NCI-H2107 treated with DMSO at 0.1 percent for 48 hours (cell line): ENCODE measurements around the gene PWWP2B.
A peak's percentile ranks its signal among the peaks of the same experiment; 100 is the strongest.

Experiments used
- DNase-seq: peaks from one replicate; lab custom pipeline; 2025; ENCODE audit not compliant: unreplicated experiment; lab: John Stamatoyannopoulos, UW

PWWP2B gene

GRCh38 chr10:132417957-132418441 is 21.0 kb downstream of the PWWP2B start:
- no peak for DNase-seq

GRCh38 chr10:132418527-132419416 is 21.8 kb downstream of the PWWP2B start:
- peak; percentile 57 for DNase-seq

- no peak for DNase-seq
Observed at GRCh38 chr10:132419538-132420468, 22.8 kb downstream of the PWWP2B start.

DNA sequence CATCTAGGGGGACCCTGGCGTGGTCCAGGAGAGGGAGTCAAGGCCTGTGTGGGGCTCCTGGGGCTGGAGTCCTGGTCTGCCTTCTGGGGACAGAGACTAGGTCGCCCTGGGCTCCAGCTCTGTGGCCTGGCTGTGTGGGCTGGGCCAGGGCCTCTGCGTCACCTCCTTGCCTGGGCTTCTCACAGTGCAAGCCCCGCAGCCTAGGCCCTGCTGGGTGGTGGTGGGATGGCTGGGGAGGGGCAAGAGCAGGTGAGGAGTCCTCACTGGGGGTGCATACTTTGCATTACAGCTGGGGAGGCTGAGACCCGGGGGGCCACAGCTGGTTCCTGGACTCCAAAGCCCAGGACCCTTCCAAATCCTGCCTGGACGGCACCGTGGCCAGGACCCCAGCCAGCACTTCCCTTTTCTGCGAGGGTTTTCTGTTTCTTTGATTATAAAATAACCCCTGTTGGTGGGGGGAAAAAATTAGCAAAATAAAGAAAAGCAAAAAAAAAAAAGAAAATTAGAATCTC is 23.5 kb downstream of the PWWP2B start:
- no peak for DNase-seq

DNA sequence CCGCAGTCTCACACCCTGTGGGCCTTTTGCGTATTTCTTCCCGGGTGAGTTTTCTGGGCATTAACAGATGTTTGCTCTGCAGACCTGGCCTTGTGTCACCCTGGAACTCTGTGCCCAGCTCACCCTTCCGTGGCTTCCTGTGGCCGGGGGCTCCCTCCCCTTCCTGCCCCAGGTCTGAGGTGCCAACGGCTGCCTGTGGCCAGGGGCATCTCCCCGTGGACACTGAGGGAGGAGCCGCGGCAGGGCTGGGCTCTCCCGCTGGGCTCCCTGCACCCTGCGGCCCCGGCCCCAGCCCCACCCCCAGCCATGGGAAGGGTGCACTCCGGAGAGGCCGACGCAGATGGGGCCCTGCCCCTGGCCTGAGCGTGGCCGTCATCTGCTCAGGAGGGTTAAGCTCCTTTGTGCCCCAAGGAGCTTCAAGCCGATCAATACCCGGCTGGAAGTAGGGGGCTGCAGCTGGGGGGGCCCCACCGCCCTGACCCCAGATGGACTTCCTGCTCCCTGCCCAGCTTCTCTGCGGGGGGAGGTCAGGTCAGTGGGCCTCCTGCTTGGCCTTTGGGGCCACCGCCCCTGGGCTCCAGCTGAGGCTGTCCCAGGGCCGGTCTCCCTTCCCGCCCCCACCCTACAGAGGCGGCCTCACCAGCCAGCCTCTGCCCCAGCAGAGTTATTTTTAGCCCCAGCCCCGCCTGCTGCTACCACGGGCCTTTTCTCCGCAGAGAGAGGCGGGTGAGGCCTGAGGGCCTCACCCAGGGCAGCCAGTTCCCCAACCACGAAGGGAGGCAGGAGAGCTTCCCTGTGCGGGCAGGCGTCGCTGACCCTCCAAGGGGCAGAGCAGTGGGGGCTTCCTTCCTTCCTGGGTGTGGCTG is 24.2 kb downstream of the PWWP2B start:
- DNase-seq = no peak

GRCh38 chr10:132421847-132422751 is 25.1 kb downstream of the PWWP2B start:
- DNase-seq = peak; percentile 58

DNA sequence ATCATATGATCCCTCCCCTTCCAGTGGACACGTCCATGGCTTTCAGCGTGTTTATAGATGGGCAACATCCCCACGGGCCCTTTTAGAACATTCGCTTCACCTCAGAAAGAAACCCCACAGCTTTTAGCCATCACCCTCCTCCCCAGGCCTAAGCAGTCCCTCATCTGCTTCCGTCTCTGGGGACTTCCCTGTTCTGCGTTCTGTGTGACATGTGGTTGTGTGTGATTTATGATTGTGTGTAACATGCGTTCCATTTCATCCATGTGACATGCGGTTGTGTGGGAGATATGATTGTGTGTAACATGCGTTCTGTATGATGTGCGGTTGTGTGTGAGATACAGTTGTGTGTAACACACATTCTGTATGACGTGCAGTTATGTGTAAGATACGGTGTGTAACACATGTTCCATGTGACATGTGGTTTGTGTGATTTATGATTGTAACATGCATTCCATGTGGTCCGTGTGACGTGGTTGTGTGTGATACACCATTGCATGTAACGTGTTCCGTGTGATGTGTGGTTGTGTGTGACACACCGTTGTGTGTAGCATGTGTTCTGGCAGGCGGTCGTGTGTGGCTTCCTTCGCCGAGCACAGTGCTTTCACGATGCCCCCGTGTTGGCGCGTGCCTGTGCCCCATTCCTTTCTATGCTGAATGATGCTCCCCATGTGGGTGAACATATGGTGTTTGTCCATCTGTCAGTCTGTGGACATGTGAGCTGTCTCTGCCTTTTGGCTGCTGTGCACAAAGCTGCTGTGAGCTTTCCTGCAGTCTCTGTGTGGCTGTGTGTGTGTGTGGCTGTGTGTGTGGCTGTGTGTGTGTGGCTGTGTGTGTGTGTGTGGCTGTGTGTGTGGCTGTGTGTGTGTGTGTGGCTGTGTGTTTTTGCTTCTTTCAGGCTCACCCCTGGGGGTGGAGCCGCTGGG is 26.2 kb downstream of the PWWP2B start:
- DNase-seq = no peak

DNA sequence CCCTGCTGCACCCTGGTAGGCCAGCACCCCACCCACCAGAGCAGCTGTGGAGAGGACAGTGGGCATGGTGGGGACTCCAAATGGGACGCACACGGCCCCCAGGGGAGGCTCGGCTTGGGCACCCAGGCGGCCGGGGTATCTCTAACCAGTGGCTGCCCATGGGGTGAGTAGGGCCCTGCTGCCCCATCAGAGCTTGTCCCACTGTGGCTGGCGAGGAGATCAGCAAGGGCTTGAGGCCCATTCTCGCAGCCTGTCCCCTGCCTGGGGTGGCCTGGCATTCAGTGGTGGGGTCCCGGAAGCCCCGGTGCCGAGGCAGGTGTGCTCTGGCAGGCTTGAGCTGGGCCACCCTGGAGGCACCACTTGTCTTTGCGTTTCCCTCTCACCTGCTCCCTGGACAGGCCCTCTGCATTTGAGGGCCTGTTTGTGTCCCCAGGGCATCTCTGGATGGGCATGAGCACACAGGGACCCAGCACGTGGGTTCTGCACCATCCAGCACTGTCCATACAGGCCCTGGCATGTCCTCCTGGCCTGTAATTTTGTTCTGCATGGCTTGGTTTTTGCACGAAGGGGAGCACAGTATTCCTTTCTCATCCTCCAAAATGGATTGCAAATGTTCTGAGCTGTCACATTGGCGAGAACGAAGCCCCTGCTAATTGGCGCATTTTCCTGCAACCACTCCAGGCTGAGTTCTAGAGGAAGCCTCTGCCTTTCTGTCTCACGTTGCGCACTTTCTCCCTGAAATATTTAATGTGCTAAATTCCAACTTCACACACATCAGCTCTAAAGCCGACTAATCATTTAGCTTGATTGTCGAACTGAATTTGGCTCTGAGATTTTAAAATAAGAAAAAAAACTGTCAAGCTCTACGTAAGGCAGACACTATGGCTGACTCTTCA is 27.2 kb downstream of the PWWP2B start:
- no peak for DNase-seq

- DNase-seq = no peak
Observed at GRCh38 chr10:132425029-132425756, 28.2 kb downstream of the PWWP2B start.

DNA sequence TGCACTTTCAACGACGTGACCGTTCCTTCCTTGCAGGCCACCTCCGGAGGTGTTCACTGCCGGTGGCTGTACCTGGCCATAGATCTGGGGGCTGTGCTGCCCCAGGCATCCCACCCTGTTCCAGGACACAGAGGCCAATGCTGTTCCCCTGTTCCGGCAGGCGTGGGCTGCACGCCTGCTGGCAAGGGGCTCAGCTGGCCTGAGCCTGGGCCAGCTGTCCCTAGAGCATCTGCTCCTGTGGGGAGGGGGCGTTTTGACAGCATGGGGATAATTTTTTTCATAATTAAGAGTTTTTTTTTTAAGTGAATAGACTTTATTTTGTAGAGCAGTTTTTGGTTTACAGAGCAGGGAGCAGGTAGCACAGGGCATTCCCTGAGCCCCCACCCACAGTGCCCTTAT is 28.8 kb downstream of the PWWP2B start:
- DNase-seq = no peak

DNA sequence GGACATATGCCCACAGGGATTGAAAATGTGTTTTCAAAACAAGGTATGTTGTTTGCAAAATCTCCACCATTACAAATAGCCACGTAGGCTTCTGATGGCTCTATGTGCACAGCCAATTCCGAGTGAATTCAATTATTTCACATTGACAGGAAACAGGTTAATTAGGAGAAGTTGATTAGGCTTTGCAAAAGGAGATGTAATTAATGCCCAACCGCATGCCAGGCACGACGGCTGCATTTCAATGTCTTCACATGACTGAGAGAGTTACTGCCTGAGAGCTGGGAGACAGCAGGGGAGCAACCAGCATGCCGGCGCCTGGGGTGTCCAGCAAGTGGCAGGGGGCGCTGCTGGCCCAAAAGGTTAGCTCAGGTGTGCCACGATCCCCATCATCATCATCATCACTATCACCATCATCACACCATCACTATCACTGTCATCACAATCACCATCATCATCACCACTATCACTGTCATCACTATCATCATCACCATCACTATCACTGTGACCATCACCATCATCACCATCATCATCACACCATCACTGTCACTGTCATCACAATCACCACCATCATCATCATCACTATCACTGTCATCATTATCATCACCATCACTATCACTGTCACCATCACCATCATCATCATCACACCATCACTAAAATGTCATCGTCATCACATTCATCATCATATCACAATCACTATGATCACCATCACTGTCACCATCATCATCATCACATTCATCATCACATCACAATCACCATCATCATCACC is 30.2 kb downstream of the PWWP2B start:
- DNase-seq = no peak

GRCh38 chr10:132427939-132428367 is 31.0 kb downstream of the PWWP2B start:
- no peak for DNase-seq

DNA sequence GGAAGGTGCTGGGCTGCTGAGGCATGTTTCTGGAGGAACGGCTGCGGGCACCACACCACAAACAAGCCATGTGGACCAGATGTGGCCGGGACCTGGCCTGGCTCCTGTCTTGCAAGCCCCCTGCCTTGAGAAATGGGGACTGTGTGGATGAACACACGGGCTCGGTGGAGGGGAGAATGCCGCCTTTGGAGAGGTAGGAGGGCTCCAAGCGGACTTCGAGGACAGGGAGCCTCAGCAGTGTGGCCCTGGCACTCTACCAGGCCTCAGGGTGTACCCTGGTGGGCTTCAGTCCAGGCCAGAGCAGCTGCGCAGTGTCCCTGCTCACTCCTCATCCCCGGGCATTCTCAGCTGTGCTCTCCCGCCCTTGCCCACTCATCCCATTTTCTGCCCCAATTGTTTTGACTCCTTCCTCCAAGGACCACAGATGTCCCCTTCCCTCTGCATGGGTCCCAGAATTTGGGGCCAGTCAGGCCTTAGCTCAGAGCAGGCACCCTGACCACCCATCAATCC is 31.5 kb downstream of the PWWP2B start:
- DNase-seq = no peak

GRCh38 chr10:132429281-132430230 is 32.6 kb downstream of the PWWP2B start:
- peak; percentile 72 for DNase-seq
